Coronary artery (tissue), 2 donors: Measurements from ENCODE around the gene MAP3K12.

Experiments
- DNase-seq: peaks from one replicate; pipeline ENCODE4 v3.0.0-alpha.2; 2017; ENCODE audit warnings: low spot score
- H3K27ac ChIP-seq, 2 donors: fragments of 200-600 bp; sonication (generic); one replicate each; pipeline ENCODE4 v1.5.1; 2016 to 2019
- H3K4me3 ChIP-seq: fragments of 200-600 bp; sonication (generic); 2 replicates; pipeline ENCODE4 v1.5.1; 2016; ENCODE audit warnings: mild to moderate bottlenecking, moderate library complexity
- CTCF ChIP-seq: fragments of 200-600 bp; sonication (generic); IDR thresholded peaks from one replicate; pipeline ENCODE4 v1.5.1; 2019; ENCODE audit warnings: antibody characterized with exemption

MAP3K12 gene

GRCh38 chr12:53533471-53533870 lies 34.2 kb upstream of the MAP3K12 start:
- no peak for DNase-seq
- Histone ChIP-seq H3K4me3 (no peak overlapping the region), H3K27ac (no peak overlapping the region)
- no peak for TF ChIP-seq CTCF

GRCh38 chr12:53532524-53533445 lies 33.5 kb upstream of the MAP3K12 start:
- DNase-seq, result no peak
- Histone ChIP-seq H3K27ac (no peak overlapping the region), H3K4me3 (no peak overlapping the region)
- no peak for TF ChIP-seq CTCF

GRCh38 chr12:53532021-53532420 lies 32.8 kb upstream of the MAP3K12 start:
- no peak overlapping the region for H3K27ac ChIP-seq
- no peak for DNase-seq
- no peak overlapping the region for H3K4me3 ChIP-seq
- TF ChIP-seq CTCF, result no peak

- no peak overlapping the region for H3K4me3 ChIP-seq
- H3K27ac ChIP-seq, result no peak overlapping the region
- no peak for DNase-seq
- TF ChIP-seq CTCF, result no peak
Observed at GRCh38 chr12:53530920-53531319, 31.7 kb upstream of the MAP3K12 start.

GRCh38 chr12:53530061-53530460 lies 30.8 kb upstream of the MAP3K12 start:
- no peak for DNase-seq
- H3K4me3 ChIP-seq, result no peak overlapping the region
- H3K27ac ChIP-seq, result no peak overlapping the region
- no peak for TF ChIP-seq CTCF

- no peak for DNase-seq
- Histone ChIP-seq H3K4me3 (no peak overlapping the region), H3K27ac (no peak overlapping the region)
- TF ChIP-seq CTCF, result no peak
Observed at GRCh38 chr12:53524476-53524875, 25.2 kb upstream of the MAP3K12 start.

GRCh38 chr12:53523131-53523530 lies 23.9 kb upstream of the MAP3K12 start:
- Histone ChIP-seq H3K4me3 (no peak overlapping the region), H3K27ac (no peak overlapping the region)
- DNase-seq, result no peak
- TF ChIP-seq CTCF, result no peak
